ENCODE data around the gene OR5K2.

The OR5K2 gene

DNA sequence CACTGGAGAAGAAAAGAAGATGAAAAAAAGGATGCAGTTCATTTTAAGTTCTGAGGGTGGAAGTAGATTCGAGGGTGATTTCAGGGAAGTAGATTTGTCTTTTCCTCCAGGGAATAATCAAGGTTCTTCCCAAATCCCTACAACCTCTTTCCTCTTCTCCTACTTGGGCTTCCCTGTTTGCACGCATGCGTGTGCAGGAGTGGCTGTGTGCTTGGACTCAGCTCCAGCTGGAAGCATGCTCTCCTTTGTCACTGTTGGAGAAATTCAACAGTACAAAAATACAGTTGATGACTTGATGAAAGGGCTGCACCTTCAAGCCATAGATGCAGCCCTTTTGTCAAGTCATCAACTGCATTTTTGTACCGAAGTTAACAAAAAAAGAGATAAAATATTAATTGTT lies 3.8 kb downstream of the OR5K2 start:
- DNase-seq (ENCODE audit: low read depth): no peak
- TF ChIP-seq MYC (IDR thresholded peaks at IDR 0.05; ENCODE audit: low read depth, low read length) (no peak), POLR2A (IDR thresholded peaks at IDR 0.05; ENCODE audit: extremely low read depth, insufficient read length) (no peak)
- TF ChIP-seq, protein P1, sequence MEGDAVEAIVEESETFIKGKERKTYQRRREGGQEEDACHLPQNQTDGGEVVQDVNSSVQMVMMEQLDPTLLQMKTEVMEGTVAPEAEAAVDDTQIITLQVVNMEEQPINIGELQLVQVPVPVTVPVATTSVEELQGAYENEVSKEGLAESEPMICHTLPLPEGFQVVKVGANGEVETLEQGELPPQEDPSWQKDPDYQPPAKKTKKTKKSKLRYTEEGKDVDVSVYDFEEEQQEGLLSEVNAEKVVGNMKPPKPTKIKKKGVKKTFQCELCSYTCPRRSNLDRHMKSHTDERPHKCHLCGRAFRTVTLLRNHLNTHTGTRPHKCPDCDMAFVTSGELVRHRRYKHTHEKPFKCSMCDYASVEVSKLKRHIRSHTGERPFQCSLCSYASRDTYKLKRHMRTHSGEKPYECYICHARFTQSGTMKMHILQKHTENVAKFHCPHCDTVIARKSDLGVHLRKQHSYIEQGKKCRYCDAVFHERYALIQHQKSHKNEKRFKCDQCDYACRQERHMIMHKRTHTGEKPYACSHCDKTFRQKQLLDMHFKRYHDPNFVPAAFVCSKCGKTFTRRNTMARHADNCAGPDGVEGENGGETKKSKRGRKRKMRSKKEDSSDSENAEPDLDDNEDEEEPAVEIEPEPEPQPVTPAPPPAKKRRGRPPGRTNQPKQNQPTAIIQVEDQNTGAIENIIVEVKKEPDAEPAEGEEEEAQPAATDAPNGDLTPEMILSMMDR (IDR thresholded peaks at IDR 0.05; ENCODE audit: low read depth, low read length): no peak
- TF ChIP-seq, protein P2, sequence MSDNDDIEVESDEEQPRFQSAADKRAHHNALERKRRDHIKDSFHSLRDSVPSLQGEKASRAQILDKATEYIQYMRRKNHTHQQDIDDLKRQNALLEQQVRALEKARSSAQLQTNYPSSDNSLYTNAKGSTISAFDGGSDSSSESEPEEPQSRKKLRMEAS (IDR thresholded peaks at IDR 0.05; ENCODE audit: low read depth, low read length): no peak
- no peak overlapping the region for H3K4me3 ChIP-seq (ENCODE audit: low read depth, low read length)

DNA sequence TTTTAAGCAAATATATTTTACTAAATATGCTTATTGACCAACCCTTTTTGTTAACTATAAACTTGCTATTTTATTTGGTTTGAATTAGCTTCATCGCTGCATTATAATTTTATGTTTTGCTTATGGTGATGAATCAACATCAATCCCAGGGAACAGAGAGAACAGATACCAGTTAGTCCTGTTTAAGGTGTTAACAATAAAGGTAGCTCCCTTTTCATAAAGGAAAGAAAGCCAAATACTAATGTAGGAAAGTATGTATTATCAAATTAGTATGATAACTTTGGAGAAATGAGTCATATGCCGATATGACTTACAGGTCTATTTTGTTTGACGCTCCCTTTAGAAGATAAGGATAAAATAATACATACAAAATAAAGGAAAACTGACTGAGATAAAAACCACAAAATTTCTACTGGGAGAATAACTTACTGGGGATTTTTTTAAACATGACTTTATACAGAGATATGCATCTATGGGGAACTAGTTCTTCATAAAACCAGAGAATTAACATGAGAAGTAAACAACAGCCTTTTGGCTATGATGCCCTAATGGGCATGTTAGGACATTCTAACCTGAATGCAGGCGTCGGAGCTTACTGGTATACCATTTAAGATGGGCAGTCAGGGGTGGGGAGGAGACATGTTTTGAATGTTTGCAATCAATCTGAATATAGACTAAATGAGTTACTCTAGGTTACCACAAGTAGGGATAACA lies 4.5 kb downstream of the OR5K2 start:
- H3K4me3 ChIP-seq (ENCODE audit: low read depth, low read length): no peak overlapping the region
- TF ChIP-seq, protein P1 (IDR thresholded peaks at IDR 0.05; ENCODE audit: low read depth, low read length): no peak
- TF ChIP-seq, protein P2 (IDR thresholded peaks at IDR 0.05; ENCODE audit: low read depth, low read length): no peak
- no peak for DNase-seq (ENCODE audit: low read depth)

DNA sequence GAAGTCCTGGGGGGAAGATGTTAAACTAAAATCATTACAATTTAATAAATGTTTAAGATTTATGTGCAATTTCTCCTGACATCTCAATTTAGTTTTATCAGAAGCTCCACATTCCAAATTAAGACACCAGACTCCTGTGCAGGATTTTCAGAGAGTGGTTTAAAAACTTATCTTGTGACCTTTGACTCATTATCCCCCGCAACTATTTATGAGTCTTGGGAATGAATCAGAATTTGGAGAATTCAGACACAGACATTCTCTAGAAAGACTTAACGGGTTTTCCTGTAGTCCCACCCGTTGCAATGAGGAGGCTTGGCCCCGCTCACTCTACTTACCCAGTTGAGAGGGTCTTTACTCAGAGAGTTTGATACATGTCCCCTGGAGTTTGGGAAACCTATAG lies 7.1 kb downstream of the OR5K2 start:
- TF ChIP-seq, protein P1 (IDR thresholded peaks at IDR 0.05; ENCODE audit: low read depth, low read length): no peak
- TF ChIP-seq POLR2A (IDR thresholded peaks at IDR 0.05; ENCODE audit: extremely low read depth, insufficient read length) (no peak), MYC (IDR thresholded peaks at IDR 0.05; ENCODE audit: low read depth, low read length) (no peak)
- H3K4me3 ChIP-seq (ENCODE audit: low read depth, low read length): no peak overlapping the region
- DNase-seq (ENCODE audit: low read depth): no peak

DNA sequence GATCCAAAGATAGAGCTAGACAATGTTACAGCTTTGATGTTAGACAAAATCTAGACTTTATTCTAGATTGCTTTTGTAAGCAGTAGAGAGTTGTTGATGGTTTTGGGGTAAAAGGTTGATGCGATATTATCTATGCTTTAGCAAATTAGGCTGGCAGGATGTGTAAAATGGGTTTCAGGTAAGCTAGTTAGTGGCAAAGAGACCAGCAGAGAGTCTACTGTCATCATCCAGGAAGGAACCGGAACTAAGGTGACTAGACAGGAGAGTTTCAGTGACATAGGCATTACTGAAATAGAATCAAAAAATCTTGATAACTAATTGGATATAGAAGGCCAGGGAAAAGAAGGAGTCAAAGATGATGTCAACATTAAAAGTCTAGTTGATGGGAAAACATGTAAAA lies 11.1 kb downstream of the OR5K2 start:
- TF ChIP-seq, protein P2 (IDR thresholded peaks at IDR 0.05; ENCODE audit: low read depth, low read length): no peak
- TF ChIP-seq POLR2A (IDR thresholded peaks at IDR 0.05; ENCODE audit: extremely low read depth, insufficient read length) (no peak), MYC (IDR thresholded peaks at IDR 0.05; ENCODE audit: low read depth, low read length) (no peak)
- TF ChIP-seq, protein P1 (IDR thresholded peaks at IDR 0.05; ENCODE audit: low read depth, low read length): no peak
- H3K4me3 ChIP-seq (ENCODE audit: low read depth, low read length): no peak overlapping the region
- DNase-seq (ENCODE audit: low read depth): no peak

DNA sequence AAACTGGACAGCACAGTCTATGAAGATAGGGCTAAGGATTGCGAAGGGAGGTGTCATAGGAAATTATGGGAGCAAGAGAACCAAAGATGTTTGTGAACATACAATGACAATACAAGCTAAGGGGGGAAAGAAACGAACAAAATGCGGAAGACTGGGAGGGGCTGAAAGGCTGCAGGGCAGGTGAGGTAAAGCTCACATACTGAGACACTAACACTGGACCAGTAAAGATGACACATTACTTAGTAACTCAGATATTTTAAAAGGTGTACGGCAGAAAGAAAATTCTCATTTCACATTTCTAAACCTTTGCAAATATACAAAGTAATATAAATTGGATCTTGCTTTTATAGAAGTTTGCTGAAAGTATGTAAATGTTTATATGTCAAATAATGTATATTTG lies 15.1 kb downstream of the OR5K2 start:
- no peak for TF ChIP-seq POLR2A (IDR thresholded peaks at IDR 0.05; ENCODE audit: extremely low read depth, insufficient read length)
- TF ChIP-seq, protein P2 (IDR thresholded peaks at IDR 0.05; ENCODE audit: low read depth, low read length): no peak
- TF ChIP-seq, protein P1 (IDR thresholded peaks at IDR 0.05; ENCODE audit: low read depth, low read length): no peak
- TF ChIP-seq MYC (IDR thresholded peaks at IDR 0.05; ENCODE audit: low read depth, low read length): no peak
- no peak overlapping the region for H3K4me3 ChIP-seq (ENCODE audit: low read depth, low read length)
- no peak for DNase-seq (ENCODE audit: low read depth)

DNA sequence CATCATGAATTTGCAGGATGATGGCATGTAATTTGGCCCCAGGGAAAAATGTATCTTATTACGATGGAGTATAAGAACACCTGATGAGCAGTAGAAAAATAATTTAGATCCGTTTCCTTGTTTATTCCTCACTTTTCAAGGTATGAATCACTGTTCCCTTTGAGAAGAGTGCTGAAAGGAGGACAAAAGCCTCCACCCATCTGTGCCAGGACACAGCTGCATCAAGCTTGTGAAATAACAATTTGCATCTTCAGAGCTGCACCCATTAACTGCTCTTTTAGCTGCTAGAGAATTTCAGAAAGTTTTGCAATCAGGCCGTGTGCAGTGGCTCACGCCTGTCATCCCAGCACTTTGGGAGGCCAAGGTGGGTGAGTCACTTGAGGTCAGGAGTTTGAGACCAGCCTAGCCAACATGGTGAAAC lies 15.6 kb downstream of the OR5K2 start:
- H3K4me3 ChIP-seq (ENCODE audit: low read depth, low read length): no peak overlapping the region
- DNase-seq (ENCODE audit: low read depth): peak; percentile 87
- TF ChIP-seq POLR2A (IDR thresholded peaks at IDR 0.05; ENCODE audit: extremely low read depth, insufficient read length) (no peak), MYC (IDR thresholded peaks at IDR 0.05; ENCODE audit: low read depth, low read length) (no peak)
- TF ChIP-seq, protein P1 (IDR thresholded peaks at IDR 0.05; ENCODE audit: low read depth, low read length): no peak
- TF ChIP-seq, protein P2 (IDR thresholded peaks at IDR 0.05; ENCODE audit: low read depth, low read length): no peak
